ENCODE data around the gene HAP1.
A peak's percentile ranks its signal among the peaks of the same experiment; 100 is the strongest.
"Not testable (repeated sequence)": the region's sequence is repeated elsewhere in the genome, so short reads cannot be mapped to it uniquely, and the experiment has no call there.

HAP1 gene

DNA sequence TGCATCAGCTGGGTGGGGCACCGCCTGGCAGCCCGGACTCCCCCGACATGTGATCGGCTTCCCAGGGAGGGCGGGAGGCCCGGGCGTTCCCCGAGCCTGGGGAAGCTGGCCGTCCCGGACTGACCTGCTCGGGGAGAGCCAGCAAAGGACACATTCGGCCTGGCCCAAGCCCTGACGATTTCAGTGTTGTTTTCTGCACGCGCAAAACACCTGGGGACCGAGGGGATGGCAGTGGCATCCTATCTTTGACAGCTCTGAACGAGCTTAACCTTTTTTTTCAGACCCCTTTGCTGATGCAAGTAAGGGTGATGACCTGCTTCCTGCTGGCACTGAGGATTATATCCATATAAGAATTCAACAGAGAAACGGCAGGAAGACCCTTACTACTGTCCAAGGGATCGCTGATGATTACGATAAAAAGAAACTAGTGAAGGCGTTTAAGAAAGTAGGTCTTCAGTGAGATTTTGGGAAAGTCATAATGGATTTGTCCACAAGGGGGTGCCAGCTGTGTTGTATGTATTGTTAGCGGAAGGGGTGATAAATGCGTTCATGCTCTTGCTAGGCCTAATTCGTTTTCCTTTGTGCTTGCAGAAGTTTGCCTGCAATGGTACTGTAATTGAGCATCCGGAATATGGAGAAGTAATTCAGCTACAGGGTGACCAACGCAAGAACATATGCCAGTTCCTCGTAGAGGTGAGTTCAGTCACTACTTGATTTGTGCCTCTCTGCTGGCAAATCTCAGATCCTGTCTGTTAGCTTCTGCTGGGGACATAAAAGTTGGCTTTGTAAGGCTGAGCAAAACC lies 44.7 kb downstream of the HAP1 start:
- DNase-seq (ENCODE audit: low read depth): peak; percentile 73

DNA sequence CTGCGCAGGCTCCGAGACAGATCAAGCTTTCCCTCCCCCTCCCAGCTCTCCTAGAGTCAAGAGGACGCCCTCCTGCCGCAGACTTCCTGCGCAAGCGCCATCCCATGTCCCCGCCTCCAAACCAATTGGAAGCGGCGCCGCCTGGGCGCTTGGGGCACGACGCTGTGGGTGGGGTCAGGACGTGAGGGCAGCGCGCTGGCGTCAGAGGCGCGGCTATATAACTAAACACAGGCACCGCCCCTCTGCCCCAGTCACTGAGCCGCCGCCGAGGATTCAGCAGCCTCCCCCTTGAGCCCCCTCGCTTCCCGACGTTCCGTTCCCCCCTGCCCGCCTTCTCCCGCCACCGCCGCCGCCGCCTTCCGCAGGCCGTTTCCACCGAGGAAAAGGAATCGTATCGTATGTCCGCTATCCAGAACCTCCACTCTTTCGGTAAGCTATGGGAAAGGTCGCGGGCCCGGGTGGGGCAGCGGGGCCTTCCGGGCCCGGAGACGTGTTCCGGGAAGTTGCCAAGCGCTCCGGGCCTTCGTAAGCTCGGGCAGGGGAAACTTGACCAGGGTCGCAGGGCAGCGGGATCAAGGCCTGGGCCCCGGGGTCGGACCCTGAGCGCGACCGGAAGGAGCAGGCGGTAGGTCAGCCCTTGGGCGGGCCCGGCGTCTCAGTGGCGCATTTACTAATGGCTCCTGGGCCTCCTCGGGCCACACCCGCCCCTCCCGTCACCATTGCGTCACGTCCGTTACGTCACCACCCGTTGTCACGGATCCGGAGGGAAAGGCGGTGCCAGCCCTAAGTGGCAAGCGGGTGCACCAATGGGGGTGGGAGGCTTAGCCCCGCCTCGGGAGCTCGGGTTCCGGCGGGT lies 45.6 kb downstream of the HAP1 start, which contains the start of gene EIF1:
TSS of gene EIF1 (plus strand) at position 245 of the 856 bp plus-strand sequence. CDS start at position 399, 154 bp downstream.
- peak; percentile 100 for DNase-seq (ENCODE audit: low read depth)

DNA sequence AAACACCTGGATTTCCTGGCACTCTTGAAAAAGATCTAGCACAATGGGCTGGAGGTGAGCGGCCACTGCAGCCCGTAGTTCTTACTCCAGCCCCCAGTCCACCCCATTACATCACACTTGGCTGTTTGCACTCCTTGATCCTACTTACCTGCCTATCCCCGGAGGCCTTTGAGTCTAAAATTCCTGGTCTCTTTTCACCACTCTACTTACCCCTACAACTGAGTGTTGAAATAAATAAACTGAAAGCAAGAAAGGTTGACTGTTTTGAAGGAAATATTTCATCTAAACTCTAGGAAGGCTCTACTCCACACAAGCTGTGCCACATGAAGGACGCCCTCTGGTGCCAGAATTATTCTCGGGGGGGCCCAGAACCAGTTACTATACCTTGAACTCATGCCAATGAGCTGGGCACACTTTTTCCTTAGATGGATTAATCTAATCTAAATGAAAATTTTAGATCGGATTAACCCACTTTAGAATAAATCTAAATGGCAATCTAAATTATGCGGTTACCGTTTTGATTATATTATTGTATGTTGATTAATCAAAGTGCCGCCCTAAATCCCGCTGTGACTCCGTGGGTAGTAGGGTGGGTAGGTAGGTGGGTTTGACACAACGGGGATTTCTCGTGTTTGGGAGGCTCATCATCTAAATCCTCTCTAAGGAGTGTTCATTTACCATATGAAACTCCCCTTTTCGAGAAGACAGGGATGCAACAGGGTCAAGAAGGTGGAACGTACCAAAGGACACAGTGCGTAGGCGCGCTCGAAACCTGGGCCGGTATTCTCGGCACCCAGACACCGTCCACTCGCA lies 46.4 kb downstream of the HAP1 start:
- peak; percentile 76 for DNase-seq (ENCODE audit: low read depth)

DNA sequence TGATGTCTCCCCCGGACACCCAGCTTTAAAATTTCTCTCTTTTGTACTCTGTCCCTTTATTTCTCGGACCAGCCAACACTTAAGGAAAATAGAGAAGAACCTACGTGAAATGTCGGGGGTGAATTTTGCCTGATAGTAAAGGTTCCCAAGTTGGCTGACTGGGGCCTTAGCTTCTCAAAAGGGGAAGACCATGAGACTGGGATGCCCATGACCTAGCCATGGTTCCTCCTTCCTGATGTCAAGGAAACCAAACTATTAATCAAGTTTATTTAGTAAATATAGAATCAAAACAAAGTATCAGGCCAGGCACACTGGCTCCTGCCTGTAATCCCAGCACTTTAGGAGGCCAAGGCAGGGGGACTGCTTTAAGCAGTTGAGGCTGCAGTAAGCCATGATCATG lies 48.2 kb downstream of the HAP1 start:
- no peak for DNase-seq (ENCODE audit: low read depth)

DNA sequence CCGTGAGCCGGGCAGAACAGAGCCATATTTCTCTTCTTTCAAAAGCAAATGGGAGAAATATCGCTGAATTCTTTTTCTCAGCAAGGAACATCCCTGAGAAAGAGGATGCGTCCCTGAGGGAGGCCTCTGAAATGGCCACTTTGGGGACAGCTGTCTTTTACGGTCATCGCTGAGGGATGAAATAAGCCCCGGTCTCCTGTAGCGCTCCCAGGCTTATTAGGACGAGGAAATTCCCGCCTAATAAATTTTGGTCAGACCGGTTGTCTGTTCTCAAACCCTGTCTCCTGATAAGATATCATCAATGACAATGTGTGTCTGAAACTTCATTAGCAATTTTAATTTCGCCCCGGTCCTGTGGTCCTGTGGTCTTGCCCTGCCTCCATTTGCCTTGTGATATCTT lies 48.7 kb downstream of the HAP1 start:
- DNase-seq (ENCODE audit: low read depth): not testable (repeated sequence)

DNA sequence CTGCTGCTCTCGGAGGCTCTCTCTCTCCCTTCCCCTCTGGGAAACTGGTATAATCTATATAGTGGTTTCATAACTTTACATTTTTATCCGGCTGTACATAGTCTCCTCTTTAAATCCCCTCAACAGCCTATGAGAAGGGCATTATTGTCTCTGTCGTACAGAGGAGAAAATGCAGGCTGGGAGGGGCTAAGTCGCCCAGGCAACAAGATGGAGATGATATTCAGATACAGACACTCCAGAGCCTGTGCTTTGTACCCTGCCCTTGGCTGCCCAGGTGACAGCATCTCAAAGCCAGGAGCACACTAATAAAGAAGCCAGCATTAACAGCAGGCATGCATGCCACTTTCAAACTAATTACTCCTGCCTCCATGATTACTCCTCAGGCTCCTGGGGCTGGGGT lies 50.4 kb downstream of the HAP1 start:
- DNase-seq (ENCODE audit: low read depth): no peak

DNA sequence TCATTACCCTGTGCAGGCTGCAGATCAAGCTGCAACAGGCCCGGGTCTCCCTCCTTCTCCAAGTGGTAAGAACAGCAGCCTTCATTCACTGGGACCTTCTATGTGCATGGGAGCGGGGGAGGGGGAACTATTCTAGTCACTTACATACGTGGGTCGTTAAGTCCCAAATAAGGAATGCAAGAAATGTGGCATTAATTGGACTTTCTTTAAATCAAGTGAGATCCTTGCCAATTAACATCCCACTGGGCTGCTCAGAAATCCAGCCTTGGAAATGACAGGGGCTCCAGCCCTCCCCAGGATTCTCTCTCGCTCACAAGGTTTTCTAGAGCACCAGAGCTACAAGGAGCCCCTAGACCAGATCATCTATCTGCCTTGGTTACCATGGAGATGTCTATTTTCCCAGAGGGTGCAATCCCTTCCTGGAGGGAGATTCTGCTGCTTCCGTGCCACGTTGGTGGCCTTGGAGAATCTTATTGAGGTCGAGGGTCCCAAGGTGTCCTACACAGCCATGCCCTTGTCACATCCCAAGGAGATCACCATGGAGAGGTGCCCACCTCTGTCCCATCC lies 50.9 kb downstream of the HAP1 start:
- no peak for DNase-seq (ENCODE audit: low read depth)

DNA sequence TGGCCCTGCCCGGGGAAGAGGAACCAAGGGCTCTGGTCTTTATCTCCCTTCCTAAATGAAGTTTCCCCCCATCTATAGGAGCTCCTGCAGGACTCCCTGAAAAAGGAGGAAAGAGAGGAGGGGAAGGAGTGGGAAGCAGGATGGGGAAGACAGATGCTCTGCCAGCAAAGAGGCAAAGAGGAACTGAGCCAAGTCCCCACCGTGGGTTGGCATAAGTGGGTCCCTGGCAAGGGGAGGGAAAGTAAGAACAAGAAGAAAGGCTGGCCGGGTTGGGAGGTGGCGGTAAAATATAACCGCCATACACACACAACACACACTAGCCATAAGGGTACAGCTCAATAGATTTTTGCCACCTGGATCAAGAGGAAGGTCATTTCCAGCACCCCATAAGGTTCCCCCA lies 51.8 kb downstream of the HAP1 start:
- no peak for DNase-seq (ENCODE audit: low read depth)

DNA sequence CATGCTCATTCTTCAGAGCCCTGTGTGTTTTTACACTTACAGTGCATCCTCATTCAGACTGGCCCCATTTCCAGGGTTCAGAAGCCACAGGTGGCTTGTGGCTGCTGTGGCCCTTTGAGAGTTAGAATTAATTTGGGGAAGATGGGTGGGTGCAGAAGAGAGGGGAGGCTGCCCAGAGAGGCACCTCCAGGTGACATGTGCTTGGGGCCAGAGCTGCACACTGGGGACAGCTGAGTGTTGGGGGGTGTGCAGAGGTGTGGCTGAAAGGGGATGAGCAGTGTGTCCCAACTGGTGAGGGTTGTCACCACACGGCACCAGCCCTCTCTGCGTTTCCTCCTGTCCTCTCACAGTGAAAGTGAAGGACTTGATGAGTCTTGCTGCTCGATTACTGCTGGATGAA lies 52.7 kb downstream of the HAP1 start:
- DNase-seq (ENCODE audit: low read depth): no peak

DNA sequence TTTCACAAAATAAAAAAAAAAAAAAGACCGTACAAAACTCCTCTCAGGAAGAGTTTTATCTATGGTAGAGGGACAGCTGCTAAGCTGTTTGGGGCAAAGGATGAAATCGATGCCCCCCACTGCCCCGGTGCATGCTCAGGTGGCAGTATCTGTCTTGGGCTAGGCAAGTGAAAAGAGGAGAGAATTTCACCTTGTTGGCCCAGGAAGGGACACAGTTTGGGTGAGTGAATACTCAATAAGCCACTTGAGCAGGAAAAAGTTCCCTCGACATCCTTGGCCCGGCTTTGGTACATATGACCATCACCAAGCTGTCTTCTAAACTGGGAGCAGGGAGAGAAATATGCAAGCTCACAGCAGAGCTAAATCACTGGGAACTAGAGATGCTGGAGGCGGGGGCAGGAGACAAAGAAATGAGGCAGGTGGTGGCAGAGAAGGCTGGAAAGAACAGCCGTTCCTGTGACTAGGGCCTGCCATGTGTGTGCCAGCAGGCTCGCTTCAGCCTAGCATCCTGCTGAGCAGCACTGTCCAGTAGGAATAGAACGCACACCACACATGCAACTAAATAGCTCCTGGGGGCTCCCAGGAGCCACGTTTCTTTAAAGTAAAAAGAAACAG lies 53.9 kb downstream of the HAP1 start:
- no peak for DNase-seq (ENCODE audit: low read depth)

DNA sequence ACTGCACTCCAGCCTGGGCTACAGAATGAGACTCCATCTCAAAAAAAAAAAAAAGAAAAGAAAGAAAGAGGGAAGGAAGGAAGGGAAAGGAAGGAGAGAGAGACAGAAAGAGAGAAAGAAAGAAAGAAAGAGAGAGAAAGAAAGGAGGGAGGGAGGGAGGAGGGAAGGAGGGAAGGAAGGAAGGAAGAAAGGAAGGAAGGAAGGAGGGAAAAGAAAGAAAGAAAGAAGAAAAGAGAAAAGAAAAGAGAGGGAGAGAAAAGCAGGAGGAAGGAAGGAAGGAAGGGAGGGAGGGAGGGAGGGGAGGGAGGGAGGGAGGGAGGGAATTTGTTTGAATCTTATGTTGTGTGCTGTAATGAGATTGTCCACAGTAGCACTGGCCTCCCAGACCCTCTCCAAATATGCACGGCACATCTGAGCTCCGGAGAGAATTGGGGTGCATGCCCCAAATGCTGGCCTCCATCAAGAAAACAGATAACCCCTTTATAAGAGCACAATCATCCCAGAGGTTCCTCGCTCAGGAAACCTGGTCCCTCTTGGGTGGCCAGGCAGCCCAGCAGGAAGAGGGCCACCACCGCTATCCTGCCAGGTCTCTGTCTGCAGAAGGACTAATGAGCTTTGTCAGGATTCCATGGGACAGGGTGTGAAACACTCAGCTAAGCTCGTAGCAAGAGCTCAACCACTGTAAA lies 54.6 kb downstream of the HAP1 start:
- no peak for DNase-seq (ENCODE audit: low read depth)

DNA sequence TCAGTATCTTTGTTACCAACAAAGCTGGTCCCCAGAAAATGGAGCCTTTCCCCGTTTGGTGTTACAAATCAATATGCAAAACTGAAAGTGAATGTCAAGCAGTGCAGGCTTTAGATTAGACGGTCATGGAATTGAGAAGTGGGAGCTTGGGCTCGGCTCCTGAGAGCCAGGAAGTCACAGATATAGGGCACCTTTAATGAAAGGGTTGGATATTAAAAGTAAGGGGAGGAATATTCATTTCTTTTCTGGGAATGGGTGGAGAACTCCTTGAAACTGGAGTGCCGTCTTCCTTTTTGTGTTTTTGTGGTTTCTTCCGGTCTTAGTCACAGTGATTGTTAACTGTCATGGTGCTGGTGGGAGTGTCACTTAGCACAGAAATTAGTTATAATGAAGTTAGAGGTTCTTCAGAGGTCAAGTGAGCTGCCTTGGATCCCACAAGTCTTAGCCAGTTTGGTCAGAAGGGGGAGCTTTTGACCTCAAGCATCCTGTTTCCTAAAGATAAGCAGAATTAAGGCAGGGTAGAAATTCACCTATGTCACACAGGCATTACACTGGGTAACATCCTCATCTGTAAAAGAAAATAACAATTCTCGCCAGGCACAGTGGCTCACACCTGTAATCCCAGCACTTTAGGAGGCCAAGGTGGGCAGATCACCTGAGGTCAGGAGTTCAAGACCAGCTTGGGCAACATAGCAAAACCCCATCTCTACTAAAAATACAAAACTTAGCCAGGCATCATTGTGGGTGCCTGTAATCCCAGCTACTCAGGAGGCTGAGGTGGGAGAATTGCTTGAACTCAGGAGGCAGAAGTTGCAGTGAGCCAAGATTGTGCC lies 55.3 kb downstream of the HAP1 start:
- DNase-seq (ENCODE audit: low read depth): peak; percentile 73

DNA sequence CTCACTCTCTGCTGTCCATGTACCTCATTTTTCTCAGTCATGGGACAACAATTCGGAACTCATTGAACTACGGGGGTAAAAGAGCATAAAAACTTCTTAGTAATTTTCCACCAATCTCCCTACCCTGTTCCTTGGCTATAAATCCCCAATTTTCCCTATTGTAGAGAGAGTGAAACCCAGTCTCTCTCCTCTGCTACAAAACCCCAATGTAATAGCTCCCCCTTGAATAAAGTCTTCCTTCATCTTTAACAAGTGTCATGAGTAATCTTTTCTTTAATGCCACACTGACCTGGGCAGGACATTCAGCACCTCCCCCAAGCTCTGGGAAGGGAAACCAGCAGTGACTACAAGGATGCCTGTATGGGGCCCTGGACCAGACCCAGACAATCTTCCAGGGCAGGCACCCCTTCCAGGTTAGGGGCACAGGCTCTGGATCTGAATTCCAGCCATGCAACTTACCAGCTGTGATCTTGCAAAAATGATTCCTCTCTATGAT lies 56.0 kb downstream of the HAP1 start:
- peak; percentile 67 for DNase-seq (ENCODE audit: low read depth)

DNA sequence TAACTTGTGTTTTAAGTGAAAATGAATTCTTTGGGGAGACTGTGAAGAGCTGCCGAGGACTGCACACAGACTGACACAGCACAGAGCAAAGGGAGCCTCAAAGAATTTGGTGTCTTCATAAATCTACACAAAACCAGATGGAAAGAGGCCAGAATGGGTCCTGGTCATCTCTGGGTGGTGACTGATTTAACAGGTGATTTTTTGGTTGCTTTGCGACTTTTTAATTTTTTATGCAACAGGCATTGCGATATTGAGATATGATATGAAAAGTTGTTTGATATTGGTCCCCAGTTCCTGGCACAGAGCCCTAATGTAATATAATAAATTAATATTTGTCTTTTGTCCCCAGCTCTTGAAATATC lies 58.4 kb downstream of the HAP1 start:
- DNase-seq (ENCODE audit: low read depth): no peak

DNA sequence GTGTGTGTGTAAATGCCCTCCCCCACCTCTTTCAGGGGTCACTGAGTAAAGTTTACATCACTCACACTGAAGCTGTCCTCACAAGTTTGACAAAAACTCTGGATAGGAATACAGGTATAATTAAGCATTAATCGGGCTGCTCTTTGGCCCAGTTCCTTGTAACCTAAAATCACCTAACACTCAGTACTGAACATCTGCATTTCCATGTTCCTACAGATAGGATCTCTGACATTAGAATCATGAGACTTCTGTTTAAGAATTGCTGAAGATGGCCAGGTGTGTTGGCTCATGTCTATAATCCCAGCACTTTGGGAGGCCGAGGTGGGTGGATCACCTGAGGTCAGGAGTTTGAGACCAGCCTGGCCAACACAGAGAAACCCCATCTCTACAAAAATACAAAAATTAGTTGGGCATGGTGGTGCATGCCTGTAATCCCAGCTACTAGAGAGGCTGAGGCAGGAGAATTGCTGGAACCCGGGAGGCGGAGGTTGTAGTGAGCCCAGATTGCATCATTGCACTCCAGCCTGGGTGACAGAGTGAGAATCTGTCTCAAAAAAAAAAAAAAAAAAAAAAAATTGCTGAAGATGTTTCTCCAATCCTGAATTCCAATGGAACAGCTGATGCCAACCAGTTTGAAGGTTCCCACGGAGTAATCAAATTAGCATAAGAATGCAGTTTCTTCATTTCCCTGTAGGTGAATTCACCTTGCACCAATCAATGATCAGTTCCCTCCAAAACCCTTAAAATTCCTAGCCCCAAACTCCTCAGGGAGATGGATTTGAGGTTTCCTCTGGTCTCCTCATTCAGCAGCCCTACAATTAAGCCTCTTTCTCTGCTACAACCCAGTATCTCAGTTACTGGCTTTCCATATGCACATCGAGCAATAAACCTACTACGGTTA lies 59.0 kb downstream of the HAP1 start:
- DNase-seq (ENCODE audit: low read depth): not testable (repeated sequence)

All from ELR (cell line).